ACC112 (cell line): ENCODE data around the gene SPTA1.

ENCODE experiments used
- H2AFZ ChIP-seq: fragments of 200-600 bp; sonication (generic); one replicate; pipeline ENCODE4 v1.6.0; 2017; ENCODE audit warnings: antibody characterized with exemption, low read length; ENCODE audit not compliant: unreplicated experiment
- H3K27ac ChIP-seq: fragments of 200-600 bp; sonication (generic); 2 replicates; pipeline ENCODE4 v1.5.1; 2014; ENCODE audit warnings: low read depth, mild to moderate bottlenecking, antibody characterized with exemption, low read length, moderate library complexity
- H3K27me3 ChIP-seq: fragments of 200-600 bp; sonication (generic); 2 replicates; pipeline ENCODE4 v1.6.1; 2014; ENCODE audit warnings: mild to moderate bottlenecking, antibody characterized with exemption, low read length, moderate library complexity, mixed read lengths; ENCODE audit not compliant: insufficient read depth
- H3K36me3 ChIP-seq: fragments of 200-600 bp; sonication (generic); 2 replicates; pipeline ENCODE4 v1.6.1; 2016; ENCODE audit warnings: mild to moderate bottlenecking, antibody characterized with exemption, low read length, moderate library complexity, mixed read lengths; ENCODE audit not compliant: insufficient read depth
- H3K4me1 ChIP-seq: fragments of 200-600 bp; sonication (generic); one replicate; pipeline ENCODE4 v1.6.1; 2016; ENCODE audit warnings: low read length, mixed read lengths; ENCODE audit not compliant: insufficient read depth, unreplicated experiment, control insufficient read depth
- H3K4me3 ChIP-seq: fragments of 200-600 bp; sonication (generic); 2 replicates; pipeline ENCODE4 v1.5.1; 2014; ENCODE audit warnings: mild to moderate bottlenecking, low read depth, low read length
- H3K79me2 ChIP-seq: fragments of 200-600 bp; sonication (generic); one replicate; pipeline ENCODE4 v1.6.0; 2016; ENCODE audit warnings: low read length; ENCODE audit not compliant: control insufficient read depth, unreplicated experiment, insufficient read depth

Gene SPTA1

GRCh38 chr1:158583962-158584361 is 102.6 kb downstream of the SPTA1 start:
- no peak overlapping the region for H2AFZ ChIP-seq
- H3K27ac ChIP-seq = no peak overlapping the region
- no peak overlapping the region for H3K4me3 ChIP-seq
- no peaks in the 10 kb centered on the region for H3K27me3 ChIP-seq
- no peaks in the 10 kb centered on the region for H3K79me2 ChIP-seq
- H3K4me1 ChIP-seq = no peaks in the 10 kb centered on the region
- H3K36me3 ChIP-seq = no peaks in the 10 kb centered on the region

- Histone ChIP-seq H3K27me3 (no peaks in the 10 kb centered on the region), H3K36me3 (no peaks in the 10 kb centered on the region), H3K79me2 (no peaks in the 10 kb centered on the region), H3K27ac (no peak within 1 kb of the TSS), H3K4me1 (no peaks in the 10 kb centered on the region), H3K4me3 (no peak within 1 kb of the TSS), H2AFZ (no peak within 1 kb of the TSS)
Measured at GRCh38 chr1:158579733-158580132, 106.8 kb downstream of the SPTA1 start, which contains the start of gene OR10X1. TSS of gene OR10X1 (minus strand) at chr1:158579899. CDS start at chr1:158579899, 0 bp downstream.

GRCh38 chr1:158577561-158577960 is 109.0 kb downstream of the SPTA1 start:
- Histone ChIP-seq H3K27me3 (0 out of 2 replicates have a peak, but pooled peaks cover 4% of the 10 kb centered on the region), H3K27ac (no peak overlapping the region), H3K36me3 (no peaks in the 10 kb centered on the region), H3K4me1 (no peaks in the 10 kb centered on the region), H2AFZ (no peak overlapping the region), H3K79me2 (no peaks in the 10 kb centered on the region), H3K4me3 (no peak overlapping the region)

GRCh38 chr1:158572226-158572625 is 114.3 kb downstream of the SPTA1 start:
- Histone ChIP-seq H3K36me3 (no peaks in the 10 kb centered on the region), H3K4me3 (no peak overlapping the region), H3K79me2 (no peaks in the 10 kb centered on the region)

GRCh38 chr1:158570480-158570879 is 116.0 kb downstream of the SPTA1 start, which contains the start of gene OR6P1:
TSS of gene OR6P1 (minus strand) at chr1:158570580. CDS start at chr1:158563604, 6,976 bp downstream.
- H3K27me3 ChIP-seq = 0 out of 2 replicates have a peak, but pooled peaks cover 6% of the 10 kb centered on the region
- H2AFZ ChIP-seq = no peak within 1 kb of the TSS
- no peaks in the 10 kb centered on the region for H3K4me1 ChIP-seq
- H3K27ac ChIP-seq = no peak within 1 kb of the TSS
- no peak within 1 kb of the TSS for H3K4me3 ChIP-seq
- H3K36me3 ChIP-seq = no peaks in the 10 kb centered on the region
- H3K79me2 ChIP-seq = no peaks in the 10 kb centered on the region

More at GRCh38 chr1:158572226-158572625, 114.3 kb downstream of the SPTA1 start:
- no peak overlapping the region for H2AFZ ChIP-seq
- H3K27ac ChIP-seq = no peak overlapping the region
- H3K27me3 ChIP-seq = 0 out of 2 replicates have a peak, but pooled peaks cover 6% of the 10 kb centered on the region
- H3K4me1 ChIP-seq = no peaks in the 10 kb centered on the region

- no peak overlapping the region for H3K27ac ChIP-seq
- no peaks in the 10 kb centered on the region for H3K27me3 ChIP-seq
- H3K36me3 ChIP-seq = no peaks in the 10 kb centered on the region
- no peaks in the 10 kb centered on the region for H3K79me2 ChIP-seq
- H2AFZ ChIP-seq = no peak overlapping the region
- H3K4me1 ChIP-seq = no peaks in the 10 kb centered on the region
- H3K4me3 ChIP-seq = no peak overlapping the region
Measured at GRCh38 chr1:158564608-158565007, 121.9 kb downstream of the SPTA1 start.

GRCh38 chr1:158563853-158564252 is 122.7 kb downstream of the SPTA1 start:
- H3K27me3 ChIP-seq = no peaks in the 10 kb centered on the region
- H3K27ac ChIP-seq = no peak overlapping the region

More at GRCh38 chr1:158563853-158564252, 122.7 kb downstream of the SPTA1 start:
- Histone ChIP-seq H3K4me3 (no peak overlapping the region), H3K79me2 (no peaks in the 10 kb centered on the region), H2AFZ (no peak overlapping the region), H3K36me3 (no peaks in the 10 kb centered on the region), H3K4me1 (no peaks in the 10 kb centered on the region)
